GM18517 (cell line): ENCODE measurements around the gene NARF.
"Not testable (repeated sequence)": the region's sequence is repeated elsewhere in the genome, so short reads cannot be mapped to it uniquely, and the experiment has no call there.

Experiments
- ATAC-seq: cut with Tn5 transposase; IDR thresholded peaks from one replicate; pipeline ENCODE4 v1.9.1; 2021; ENCODE audit warnings: mild to moderate bottlenecking, moderate library complexity; ENCODE audit not compliant: unreplicated experiment

Gene NARF

DNA sequence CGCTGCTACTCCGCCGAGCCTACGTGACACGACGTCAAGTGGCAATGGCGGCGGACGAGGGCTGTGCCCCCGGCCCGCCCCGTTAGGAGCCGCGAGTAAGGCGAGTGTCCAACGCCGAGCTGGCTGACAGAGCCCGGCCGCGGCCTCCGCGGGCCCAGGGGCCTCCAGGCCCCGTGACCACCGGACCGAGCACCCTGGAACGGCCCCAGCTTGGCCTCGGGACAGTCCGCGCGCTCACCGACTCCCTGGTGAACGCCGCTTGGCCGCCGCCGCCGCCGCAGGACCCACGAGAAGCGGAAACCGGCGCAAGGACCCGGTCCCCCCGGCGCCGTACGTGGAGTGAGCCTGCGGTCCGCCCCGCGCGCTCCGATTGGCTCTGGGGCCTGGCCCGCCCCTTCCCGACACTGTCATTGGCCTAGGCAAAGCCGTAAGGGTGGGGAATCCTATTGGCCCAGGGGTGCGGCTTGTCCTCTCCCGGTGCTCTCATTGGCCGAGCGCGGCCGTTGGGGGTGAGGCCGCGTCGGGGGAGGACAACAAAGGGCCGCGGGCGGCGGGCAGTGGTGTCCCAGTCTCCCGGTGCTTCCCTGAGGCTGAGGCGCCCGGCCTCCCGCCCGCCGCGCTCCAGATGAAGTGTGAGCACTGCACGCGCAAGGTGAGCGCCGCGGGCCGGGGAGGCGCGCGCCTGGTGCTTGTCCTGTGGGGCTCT lies at the start of gene NARF:
Gene NARF (plus strand): TSS at position 563 of the 706 bp plus-strand sequence. CDS start 63 bp downstream, at position 626.
- ATAC-seq: peak; percentile 89

GRCh38 chr17:82408938-82409318 lies 49.6 kb upstream of the NARF start:
- ATAC-seq: no peak

DNA sequence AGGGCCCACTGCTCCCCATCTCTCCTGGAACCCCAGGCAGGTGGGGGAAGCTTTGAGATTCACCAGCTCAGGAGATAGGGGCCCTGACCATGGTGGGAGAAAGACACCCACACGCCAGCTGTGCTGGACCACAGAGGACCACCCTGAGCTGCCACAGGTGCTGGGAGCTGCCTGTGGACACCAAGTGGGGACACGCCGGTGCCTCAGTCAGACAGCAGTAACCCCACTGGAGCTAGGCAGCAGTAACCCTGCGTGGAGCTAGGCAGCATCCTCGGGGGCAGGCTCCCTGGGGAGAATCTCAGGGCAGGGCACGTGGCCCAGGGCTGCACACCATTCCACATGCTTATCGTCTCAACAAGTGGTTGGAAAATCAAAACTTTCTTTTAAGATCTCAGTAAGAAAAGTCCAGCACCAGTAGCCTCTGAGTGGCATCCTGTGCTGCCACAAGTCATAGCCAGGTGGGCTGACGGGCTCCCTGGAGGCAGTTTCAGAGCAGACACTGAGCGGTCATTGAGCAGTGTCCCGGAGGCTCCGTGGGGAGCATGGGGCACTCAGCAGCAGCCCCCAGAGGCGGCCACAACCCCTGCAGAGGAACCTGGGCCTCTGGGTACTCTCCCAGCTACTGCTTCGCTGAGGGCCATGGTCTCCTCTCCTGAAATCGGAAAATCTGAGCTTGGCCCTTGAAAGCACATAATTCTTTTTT lies 48.4 kb upstream of the NARF start:
- ATAC-seq: no peak

DNA sequence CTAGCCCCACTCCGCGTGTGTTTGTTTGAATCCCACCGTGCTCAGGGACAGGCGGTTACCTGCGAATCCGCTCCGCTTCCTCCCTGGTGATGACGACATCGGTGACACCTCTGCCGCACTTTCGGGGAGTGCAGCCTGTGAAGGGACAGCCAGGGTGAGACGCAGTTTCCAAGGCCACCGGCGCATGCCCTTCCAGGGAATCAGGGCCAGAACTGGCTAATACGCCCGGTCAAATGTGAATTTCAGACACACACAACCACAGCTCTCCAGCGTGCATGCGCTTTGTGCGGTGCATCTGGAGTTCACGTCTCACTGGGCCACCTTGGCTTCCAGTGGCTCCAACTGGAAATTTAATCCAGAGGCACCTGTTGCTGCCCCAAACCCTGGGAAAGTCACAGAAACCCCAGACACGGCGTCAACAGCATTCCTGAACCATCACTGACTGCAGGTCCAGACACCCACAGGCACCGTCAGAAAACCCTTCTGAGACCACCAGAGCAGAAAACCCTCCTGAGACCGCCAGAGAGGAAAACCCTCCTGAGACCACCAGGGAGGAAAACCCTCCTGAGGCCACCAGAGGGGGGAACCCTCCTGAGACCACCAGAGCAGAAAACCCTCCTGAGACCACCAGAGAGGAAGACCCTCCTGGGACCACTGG lies 47.0 kb upstream of the NARF start:
- ATAC-seq: no peak

- ATAC-seq: not testable (repeated sequence)
Observed at GRCh38 chr17:82412081-82412480, 46.5 kb upstream of the NARF start.

- no peak for ATAC-seq
Observed at GRCh38 chr17:82412535-82413520, 45.7 kb upstream of the NARF start.

- no peak for ATAC-seq
Observed at GRCh38 chr17:82414548-82415281, 43.8 kb upstream of the NARF start.

GRCh38 chr17:82415336-82415735 lies 43.2 kb upstream of the NARF start:
- no peak for ATAC-seq

- ATAC-seq: no peak
Observed at GRCh38 chr17:82415786-82416185, 42.8 kb upstream of the NARF start.

- ATAC-seq: no peak
Observed at GRCh38 chr17:82416264-82416663, 42.3 kb upstream of the NARF start.

DNA sequence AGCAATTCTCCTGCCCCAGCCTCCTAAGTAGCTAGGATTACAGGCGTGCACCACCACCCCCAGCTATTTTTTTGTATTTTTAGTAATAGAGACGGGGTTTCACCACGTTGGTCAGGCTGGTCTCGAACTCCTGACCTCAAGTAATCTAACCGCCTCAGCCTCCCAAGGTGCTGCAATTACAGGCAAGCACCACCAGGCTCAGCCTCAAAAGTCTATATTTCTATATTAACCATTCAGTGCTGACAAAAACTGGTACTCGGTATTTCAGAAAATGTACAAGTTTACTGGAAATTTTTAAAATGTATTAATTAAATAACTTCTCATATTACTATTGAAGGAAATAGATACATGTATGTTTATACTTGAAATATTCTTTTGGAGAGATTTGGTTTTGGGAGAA lies 41.8 kb upstream of the NARF start:
- ATAC-seq: no peak

DNA sequence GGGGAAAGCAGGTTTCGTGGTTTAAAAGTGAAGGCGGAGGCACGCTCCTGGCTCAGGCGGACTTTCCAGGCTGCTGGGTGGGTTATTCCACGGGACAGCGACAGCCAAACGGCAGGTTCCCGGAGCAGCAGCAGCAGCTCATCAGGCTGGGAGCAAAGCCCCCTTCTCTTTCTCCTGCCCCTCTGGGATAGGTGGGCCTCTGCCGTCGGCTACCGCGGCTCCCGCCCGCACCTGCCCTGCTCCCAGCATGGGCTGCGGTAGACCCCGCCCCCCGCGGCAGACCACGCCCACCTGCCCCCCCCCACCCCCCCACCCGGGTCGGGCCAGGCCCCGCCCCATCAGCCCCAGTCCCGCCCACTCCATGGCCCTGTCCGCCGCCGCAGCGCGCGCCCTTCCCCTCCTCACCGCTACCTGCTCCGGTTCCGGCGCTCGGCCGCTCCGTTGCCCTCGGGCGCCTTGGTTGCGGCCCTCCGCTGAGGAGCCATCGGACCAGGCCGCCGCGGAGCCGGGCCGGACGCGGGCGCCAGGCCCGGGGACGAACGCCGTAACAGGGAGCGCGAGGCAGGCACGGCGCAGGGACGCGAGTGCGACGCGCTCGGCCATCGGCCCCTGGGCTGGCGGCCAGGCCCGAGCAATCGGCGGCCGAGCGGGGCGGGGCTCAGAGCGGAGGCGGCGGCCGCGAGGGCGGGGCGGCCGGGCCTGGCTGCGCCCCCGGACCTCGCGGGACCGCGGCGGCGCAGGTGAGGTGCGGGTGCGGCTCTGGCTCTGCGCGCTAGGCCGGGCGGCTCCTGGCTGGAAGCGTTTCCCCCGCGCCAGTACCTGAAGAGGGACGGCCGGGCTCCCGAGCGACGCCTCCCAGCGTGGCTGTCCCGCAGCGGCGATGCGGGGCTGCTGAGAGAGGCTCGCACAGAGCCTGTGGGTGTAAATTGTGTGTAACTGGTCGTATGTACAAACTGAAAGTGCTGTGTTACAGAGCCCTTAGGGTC lies 40.2 kb upstream of the NARF start, which contains the start of the genes HEXD and OGFOD3:
Gene HEXD (plus strand): TSS at position 347 of the 986 bp plus-strand sequence. CDS start 1,453 bp downstream, outside the sequence.
Gene OGFOD3 (minus strand): TSS at position 586 of the 986 bp plus-strand sequence. CDS start 101 bp downstream, at position 485.
- peak; percentile 73 for ATAC-seq

GRCh38 chr17:82419540-82419939 lies 39.0 kb upstream of the NARF start:
- no peak for ATAC-seq

DNA sequence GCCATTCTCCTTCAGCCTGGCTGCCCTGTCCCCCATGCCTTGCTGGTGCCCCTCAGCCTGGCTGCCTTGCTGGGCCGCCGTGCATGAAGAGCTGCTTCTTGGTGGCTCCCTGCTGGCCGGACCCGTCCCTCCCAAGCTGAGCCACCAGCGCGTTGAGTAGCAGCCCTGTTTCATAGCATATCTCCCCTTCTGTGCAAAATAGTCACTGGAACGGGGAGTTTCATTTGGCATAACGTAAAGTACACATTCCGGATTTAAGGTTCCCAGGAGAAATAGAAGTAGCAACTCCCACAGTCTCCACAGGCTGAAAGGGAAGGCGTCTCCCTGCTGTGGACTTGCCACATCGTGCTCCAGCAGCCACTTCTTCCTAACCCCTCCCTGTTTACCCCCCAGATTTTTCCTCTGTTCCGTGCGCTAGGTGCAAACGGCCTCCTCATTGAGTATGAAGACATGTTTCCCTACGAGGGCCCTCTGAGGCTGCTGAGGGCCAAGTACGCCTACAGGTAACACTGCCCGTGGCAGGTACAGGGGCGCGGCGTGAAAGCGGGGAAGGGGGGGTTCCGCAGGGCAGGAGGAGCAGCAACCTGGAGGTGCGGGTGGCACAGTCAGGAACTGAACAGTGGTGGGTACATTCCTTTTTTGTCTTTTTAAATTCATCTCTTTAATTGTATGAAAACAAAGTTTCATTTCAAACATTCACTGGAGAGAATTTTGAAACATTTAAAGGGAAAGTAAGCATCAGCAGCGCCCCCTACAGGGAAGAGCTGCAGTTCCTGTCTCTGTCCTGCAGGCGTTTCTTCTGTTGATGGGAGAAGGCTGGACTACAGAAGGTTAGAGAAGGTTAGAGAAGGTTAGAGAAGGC lies 34.3 kb upstream of the NARF start:
- no peak for ATAC-seq

DNA sequence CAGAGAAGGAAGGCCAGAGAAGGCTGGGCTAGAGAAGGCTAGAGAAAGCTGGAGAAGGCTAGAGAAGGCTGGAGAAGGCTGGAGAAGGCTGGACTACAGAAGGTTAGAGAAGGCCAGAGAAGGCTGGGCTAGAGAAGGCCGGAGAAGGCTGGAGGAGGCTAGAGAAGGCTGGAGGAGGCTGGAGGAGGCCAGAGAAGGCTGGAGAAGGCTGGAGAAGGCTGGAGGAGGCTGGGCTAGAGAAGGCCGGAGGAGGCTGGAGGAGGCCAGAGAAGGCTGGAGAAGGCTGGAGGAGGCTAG lies 33.7 kb upstream of the NARF start:
- ATAC-seq: no peak

- no peak for ATAC-seq
Observed at GRCh38 chr17:82428546-82428945, 30.0 kb upstream of the NARF start.

- ATAC-seq: no peak
Observed at GRCh38 chr17:82429824-82430223, 28.7 kb upstream of the NARF start.

- ATAC-seq: no peak
Observed at GRCh38 chr17:82432017-82432416, 26.5 kb upstream of the NARF start.
